ENCODE results near the gene ARFRP1.

Gene ARFRP1

GRCh38 chr20:63701329-63702035, 6.3 kb downstream of the ARFRP1 start:
- no peak for DNase-seq (ENCODE audit: low read depth)

GRCh38 chr20:63701051-63701328, 6.8 kb downstream of the ARFRP1 start:
- no peak for DNase-seq (ENCODE audit: low read depth)

GRCh38 chr20:63700199-63701050, 7.4 kb downstream of the ARFRP1 start:
- DNase-seq (ENCODE audit: low read depth), result no peak

DNA sequence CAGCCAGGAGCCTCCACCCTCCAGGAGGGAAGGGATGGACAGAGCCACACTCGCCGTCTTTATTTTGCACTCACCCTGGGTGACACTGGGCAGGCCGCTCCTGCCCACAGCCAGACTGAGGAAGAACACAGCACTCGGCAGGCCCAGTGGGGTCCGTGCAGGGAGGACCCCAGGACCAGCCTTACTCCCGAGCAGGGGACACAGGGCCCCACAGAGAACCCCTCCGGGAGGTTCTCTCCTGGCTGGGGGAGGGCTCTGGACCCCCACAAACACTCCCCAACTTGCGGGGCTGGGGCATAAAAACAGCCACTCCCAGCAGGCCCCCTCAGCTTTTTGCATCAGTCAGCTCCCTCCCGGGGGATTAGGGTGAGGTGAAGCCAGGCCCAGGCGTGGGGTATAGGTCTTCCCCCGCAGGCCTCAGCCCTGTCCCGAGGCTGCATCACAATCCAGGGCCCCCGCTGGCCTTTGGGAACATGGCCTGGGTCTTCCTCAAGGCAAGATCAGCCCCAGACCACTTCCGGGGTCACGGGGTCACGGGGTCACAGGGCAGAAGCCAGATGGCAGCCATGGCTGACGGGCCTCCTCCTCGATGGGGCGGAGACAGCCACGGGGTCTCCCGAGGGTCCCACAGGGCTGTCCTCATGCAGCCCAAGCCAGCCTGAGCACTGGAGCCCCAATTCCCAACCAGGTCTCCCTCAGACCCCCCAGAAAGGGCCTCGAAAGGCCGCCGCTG, 8.1 kb downstream of the ARFRP1 start:
- no peak for DNase-seq (ENCODE audit: low read depth)

DNA sequence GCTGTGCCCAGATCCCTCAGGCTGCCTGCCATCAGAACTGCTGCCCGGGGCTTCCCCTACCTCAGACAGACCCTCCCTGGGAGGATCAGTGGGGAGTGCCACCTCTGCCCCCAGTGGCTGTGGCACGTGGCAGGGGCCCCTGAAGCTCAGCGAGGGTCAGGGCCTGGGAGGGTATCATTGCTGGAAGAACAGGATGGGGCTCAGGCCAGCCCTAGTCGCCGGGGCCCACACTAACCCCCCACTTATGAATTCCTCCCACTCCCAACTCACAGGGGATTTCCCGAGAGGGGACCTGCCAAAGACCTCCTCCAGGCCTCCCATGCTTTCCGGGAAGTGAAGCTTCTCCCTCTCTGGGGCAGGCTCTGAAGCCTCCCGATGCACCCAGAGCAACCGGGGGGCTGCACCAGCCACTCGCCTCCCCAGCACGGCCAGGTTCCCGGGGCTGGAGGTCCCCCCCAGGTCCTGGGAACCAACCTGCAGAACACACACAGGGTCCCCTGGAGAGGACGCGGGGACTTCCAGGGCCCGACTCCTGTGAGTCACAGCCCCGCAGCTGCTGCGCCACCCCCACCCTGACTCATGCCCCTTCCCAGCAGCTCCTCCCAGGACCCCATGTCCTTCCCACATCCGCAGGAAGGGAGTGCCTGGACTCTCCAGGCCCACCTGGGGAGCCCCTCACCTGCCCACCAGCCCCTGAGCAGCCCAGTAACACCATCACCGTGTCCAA, 8.9 kb downstream of the ARFRP1 start:
- DNase-seq (ENCODE audit: low read depth), result peak; percentile 83

GRCh38 chr20:63697868-63698545, 9.8 kb downstream of the ARFRP1 start:
- DNase-seq (ENCODE audit: low read depth), result no peak

DNA sequence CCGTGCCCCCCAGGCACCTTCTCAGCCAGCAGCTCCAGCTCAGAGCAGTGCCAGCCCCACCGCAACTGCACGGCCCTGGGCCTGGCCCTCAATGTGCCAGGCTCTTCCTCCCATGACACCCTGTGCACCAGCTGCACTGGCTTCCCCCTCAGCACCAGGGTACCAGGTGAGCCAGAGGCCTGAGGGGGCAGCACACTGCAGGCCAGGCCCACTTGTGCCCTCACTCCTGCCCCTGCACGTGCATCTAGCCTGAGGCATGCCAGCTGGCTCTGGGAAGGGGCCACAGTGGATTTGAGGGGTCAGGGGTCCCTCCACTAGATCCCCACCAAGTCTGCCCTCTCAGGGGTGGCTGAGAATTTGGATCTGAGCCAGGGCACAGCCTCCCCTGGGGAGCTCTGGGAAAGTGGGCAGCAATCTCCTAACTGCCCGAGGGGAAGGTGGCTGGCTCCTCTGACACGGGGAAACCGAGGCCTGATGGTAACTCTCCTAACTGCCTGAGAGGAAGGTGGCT, 10.4 kb downstream of the ARFRP1 start:
- DNase-seq (ENCODE audit: low read depth), result no peak

GRCh38 chr20:63696628-63697356, 11.0 kb downstream of the ARFRP1 start, which contains the start of gene TNFRSF6B:
Gene TNFRSF6B, plus strand, starts transcription at chr20:63696652. Its CDS starts 116 bp downstream, at chr20:63696768.
- no peak for DNase-seq (ENCODE audit: low read depth)

DNA sequence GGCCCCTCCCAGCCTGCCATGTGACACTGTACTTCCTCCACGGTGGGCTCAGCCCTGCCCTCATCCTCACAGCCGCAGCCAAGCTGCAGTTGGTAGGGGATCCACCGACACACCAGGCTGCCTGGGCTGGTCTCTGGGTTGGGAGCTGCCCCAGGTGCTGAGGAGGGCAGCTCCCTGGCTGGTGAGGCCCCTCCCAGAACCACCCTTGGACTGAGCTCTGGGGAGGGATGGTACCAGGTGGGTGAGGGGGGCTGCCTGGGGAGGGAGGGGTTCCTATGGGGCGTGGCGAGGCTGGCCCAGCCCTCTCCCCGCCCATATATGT, 11.5 kb downstream of the ARFRP1 start:
- DNase-seq (ENCODE audit: low read depth), result peak; percentile 46

GRCh38 chr20:63695424-63696305, 12.1 kb downstream of the ARFRP1 start:
- DNase-seq (ENCODE audit: low read depth), result no peak

GRCh38 chr20:63694584-63695423, 13.0 kb downstream of the ARFRP1 start:
- DNase-seq (ENCODE audit: low read depth), result no peak

- DNase-seq (ENCODE audit: low read depth), result no peak
These were observed 13.8 kb downstream of the ARFRP1 start for GRCh38 chr20:63693733-63694583.

DNA sequence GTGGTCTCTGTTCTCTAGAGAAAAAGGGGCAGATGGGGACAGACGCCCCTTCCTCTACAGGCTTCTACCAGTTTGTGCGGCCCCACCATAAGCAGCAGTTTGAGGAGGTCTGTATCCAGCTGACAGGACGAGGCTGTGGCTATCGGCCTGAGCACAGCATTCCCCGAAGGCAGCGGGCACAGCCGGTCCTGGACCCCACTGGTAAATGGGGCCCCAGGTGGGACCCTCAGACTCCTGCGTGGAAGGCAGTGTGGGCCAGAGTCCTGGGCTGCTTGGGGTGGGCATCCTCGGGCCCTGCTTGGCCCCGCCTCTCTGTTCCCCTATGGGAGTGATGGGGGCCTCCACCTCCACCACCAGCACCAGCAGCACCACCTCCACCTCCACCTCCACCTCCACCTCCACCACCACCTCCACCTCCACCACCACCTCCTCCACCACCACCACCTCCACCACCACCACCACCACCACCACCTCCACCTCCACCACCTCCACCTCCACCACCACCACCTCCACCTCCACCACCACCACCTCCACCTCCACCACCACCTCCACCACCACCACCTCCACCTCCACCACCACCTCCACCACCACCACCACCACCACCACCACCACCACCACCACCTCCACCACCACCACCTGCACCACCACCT, 14.6 kb downstream of the ARFRP1 start:
- DNase-seq (ENCODE audit: low read depth), result no peak

- DNase-seq (ENCODE audit: low read depth), result no peak
These were observed 15.2 kb downstream of the ARFRP1 start for GRCh38 chr20:63692436-63693082.

GRCh38 chr20:63691711-63692435, 15.9 kb downstream of the ARFRP1 start:
- no peak for DNase-seq (ENCODE audit: low read depth)
